HL-60 (cell line): ENCODE results near the gene HPSE2.

Experiments used
- DNase-seq, 2 experiments: peaks; one replicate each; pipeline ENCODE4 v3.0.0-alpha.2; 2010 to 2020; ENCODE audit warnings: low read depth in 1 of 2, low spot score in 1 of 2
- H3K27ac ChIP-seq: fragments of 250-450 bp; sonication (Bioruptor Pico); replicated peaks from 2 replicates; pipeline ENCODE4 v1.5.1; 2020; ENCODE audit warnings: mild to moderate bottlenecking, moderate library complexity
- H3K27me3 ChIP-seq: fragments of 250-450 bp; sonication (Bioruptor Pico); 2 replicates; pipeline ENCODE4 v1.5.1; 2021; ENCODE audit warnings: mild to moderate bottlenecking, moderate library complexity; ENCODE audit not compliant: insufficient read depth, poor library complexity, severe bottlenecking
- H3K4me3 ChIP-seq: replicated peaks from 2 replicates; pipeline ENCODE4 v1.5.1; 2011; ENCODE audit warnings: mild to moderate bottlenecking, control low read depth, low read length; ENCODE audit not compliant: insufficient read depth
- GABPA ChIP-seq: IDR thresholded peaks from 2 replicates; pipeline ENCODE4 v1.6.1; 2012; ENCODE audit warnings: low read depth
- POLR2AphosphoS5 ChIP-seq: IDR thresholded peaks from 2 replicates; pipeline ENCODE4 v1.6.1; 2012; ENCODE audit warnings: low read depth
- SPI1 ChIP-seq: IDR thresholded peaks from 2 replicates; pipeline ENCODE4 v1.6.1; 2012; ENCODE audit warnings: low read depth, mild to moderate bottlenecking, borderline replicate concordance
- TF ChIP-seq, protein P1 (sequence below): IDR thresholded peaks from 2 replicates; pipeline ENCODE4 v1.6.1; 2012; ENCODE audit warnings: low read depth; ENCODE audit not compliant: insufficient replicate concordance
- TF ChIP-seq, protein P2 (sequence below): IDR thresholded peaks from one replicate; pipeline ENCODE4 v1.5.1; 2011; ENCODE audit warnings: low read length, control low read depth, inconsistent platforms; ENCODE audit not compliant: insufficient read depth

The HPSE2 gene

GRCh38 chr10:99005254-99005653 lies 230.4 kb downstream of the HPSE2 start:
- Histone ChIP-seq H3K27ac (no peak overlapping the region), H3K27me3 (no peaks in the 10 kb centered on the region), H3K4me3 (no peak overlapping the region)
- TF ChIP-seq SPI1, result no peak
- TF ChIP-seq, protein P1, sequence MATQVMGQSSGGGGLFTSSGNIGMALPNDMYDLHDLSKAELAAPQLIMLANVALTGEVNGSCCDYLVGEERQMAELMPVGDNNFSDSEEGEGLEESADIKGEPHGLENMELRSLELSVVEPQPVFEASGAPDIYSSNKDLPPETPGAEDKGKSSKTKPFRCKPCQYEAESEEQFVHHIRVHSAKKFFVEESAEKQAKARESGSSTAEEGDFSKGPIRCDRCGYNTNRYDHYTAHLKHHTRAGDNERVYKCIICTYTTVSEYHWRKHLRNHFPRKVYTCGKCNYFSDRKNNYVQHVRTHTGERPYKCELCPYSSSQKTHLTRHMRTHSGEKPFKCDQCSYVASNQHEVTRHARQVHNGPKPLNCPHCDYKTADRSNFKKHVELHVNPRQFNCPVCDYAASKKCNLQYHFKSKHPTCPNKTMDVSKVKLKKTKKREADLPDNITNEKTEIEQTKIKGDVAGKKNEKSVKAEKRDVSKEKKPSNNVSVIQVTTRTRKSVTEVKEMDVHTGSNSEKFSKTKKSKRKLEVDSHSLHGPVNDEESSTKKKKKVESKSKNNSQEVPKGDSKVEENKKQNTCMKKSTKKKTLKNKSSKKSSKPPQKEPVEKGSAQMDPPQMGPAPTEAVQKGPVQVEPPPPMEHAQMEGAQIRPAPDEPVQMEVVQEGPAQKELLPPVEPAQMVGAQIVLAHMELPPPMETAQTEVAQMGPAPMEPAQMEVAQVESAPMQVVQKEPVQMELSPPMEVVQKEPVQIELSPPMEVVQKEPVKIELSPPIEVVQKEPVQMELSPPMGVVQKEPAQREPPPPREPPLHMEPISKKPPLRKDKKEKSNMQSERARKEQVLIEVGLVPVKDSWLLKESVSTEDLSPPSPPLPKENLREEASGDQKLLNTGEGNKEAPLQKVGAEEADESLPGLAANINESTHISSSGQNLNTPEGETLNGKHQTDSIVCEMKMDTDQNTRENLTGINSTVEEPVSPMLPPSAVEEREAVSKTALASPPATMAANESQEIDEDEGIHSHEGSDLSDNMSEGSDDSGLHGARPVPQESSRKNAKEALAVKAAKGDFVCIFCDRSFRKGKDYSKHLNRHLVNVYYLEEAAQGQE, result no peak
- DNase-seq, result no peak

GRCh38 chr10:99004738-99005137 lies 230.9 kb downstream of the HPSE2 start:
- TF ChIP-seq POLR2AphosphoS5 (no peak), SPI1 (no peak), GABPA (no peak)
- TF ChIP-seq, protein P1, result no peak
- TF ChIP-seq, protein P2, sequence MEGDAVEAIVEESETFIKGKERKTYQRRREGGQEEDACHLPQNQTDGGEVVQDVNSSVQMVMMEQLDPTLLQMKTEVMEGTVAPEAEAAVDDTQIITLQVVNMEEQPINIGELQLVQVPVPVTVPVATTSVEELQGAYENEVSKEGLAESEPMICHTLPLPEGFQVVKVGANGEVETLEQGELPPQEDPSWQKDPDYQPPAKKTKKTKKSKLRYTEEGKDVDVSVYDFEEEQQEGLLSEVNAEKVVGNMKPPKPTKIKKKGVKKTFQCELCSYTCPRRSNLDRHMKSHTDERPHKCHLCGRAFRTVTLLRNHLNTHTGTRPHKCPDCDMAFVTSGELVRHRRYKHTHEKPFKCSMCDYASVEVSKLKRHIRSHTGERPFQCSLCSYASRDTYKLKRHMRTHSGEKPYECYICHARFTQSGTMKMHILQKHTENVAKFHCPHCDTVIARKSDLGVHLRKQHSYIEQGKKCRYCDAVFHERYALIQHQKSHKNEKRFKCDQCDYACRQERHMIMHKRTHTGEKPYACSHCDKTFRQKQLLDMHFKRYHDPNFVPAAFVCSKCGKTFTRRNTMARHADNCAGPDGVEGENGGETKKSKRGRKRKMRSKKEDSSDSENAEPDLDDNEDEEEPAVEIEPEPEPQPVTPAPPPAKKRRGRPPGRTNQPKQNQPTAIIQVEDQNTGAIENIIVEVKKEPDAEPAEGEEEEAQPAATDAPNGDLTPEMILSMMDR, result no peak
- Histone ChIP-seq H3K27ac (no peak overlapping the region), H3K27me3 (no peaks in the 10 kb centered on the region), H3K4me3 (no peak overlapping the region)
- no peak for DNase-seq

DNA sequence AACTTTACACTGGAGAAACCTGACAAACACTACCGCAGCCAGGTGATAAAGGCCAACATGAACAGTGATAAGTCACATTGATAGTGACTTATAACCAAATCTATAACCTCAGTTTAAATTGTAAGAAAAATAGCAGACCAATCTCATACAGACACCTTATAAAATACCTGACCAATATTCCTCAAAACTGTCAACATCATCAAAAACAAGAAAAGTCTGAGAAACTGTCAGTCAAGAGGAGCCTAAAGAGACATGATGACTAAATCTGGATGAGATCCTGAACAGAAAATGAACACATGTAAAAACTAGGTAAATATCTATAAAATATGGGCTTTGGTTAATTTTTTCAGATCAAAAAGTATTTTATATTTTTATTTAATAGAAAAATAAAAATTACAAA lies 233.3 kb downstream of the HPSE2 start:
- Histone ChIP-seq H3K27me3 (no peaks in the 10 kb centered on the region), H3K27ac (no peak overlapping the region), H3K4me3 (no peak overlapping the region)
- DNase-seq, result no peak
- no peak for TF ChIP-seq SPI1
- no peak for TF ChIP-seq GABPA
- no peak for TF ChIP-seq POLR2AphosphoS5
- TF ChIP-seq, protein P2, result no peak
- TF ChIP-seq, protein P1, result no peak

DNA sequence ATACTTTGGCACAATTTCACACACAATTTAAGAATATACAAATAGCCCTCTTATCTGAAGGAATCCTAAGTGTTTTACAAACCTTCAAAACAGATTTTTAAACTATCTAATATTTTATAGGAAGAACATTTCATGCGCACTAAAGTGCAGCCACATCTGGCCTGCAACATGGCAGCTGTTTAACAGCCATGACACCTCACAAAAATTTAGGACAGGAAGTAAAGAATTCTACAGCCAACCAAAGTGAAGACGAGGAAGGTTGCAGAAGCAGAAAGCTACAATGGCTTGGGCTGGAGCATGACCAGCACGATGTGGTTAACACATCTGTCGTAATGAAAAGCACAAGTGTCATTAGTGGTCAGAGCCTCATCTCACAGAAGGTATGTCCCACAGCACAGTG lies 238.1 kb downstream of the HPSE2 start:
- H3K27me3 ChIP-seq, result no peaks in the 10 kb centered on the region
- H3K4me3 ChIP-seq, result no peak overlapping the region
- no peak for DNase-seq
- TF ChIP-seq GABPA (no peak), POLR2AphosphoS5 (no peak), SPI1 (no peak)
- TF ChIP-seq, protein P2, result no peak
- TF ChIP-seq, protein P1, result no peak
- H3K27ac ChIP-seq, result no peak overlapping the region
